HG02970 (cell line): ENCODE data around the gene FAS.

Source experiments
- ATAC-seq: cut with Tn5 transposase; IDR thresholded peaks from one replicate; pipeline ENCODE4 v1.9.1; 2021; ENCODE audit warnings: mild to moderate bottlenecking, moderate library complexity, moderate number of reproducible peaks; ENCODE audit not compliant: unreplicated experiment, low FRiP score

FAS gene

GRCh38 chr10:88990384-88991160 lies at the start of gene FAS:
FAS (plus strand) TSS chr10:88990798; CDS start chr10:88990877, 79 bp downstream.
- ATAC-seq = peak; percentile 63

GRCh38 chr10:88941026-88941425 lies 49.6 kb upstream of the FAS start:
- no peak for ATAC-seq

GRCh38 chr10:88943778-88944177 lies 46.8 kb upstream of the FAS start:
- no peak for ATAC-seq

- ATAC-seq = no peak
Observed at GRCh38 chr10:88944813-88945212, 45.8 kb upstream of the FAS start.

GRCh38 chr10:88946200-88946599 lies 44.4 kb upstream of the FAS start:
- ATAC-seq = no peak

GRCh38 chr10:88946965-88947590 lies 43.5 kb upstream of the FAS start:
- ATAC-seq = no peak

GRCh38 chr10:88949051-88949450 lies 41.5 kb upstream of the FAS start:
- no peak for ATAC-seq

GRCh38 chr10:88949912-88950837 lies 40.4 kb upstream of the FAS start:
- no peak for ATAC-seq

GRCh38 chr10:88952647-88953111 lies 37.9 kb upstream of the FAS start, which contains the start of gene ACTA2:
ACTA2 (minus strand) TSS chr10:88952773; CDS start chr10:88948930, 3,843 bp downstream.
- no peak for ATAC-seq

- no peak for ATAC-seq
Observed at GRCh38 chr10:88953662-88954061, 36.9 kb upstream of the FAS start.

GRCh38 chr10:88954458-88955083 lies 36.0 kb upstream of the FAS start:
- ATAC-seq = no peak

GRCh38 chr10:88957381-88957780 lies 33.2 kb upstream of the FAS start:
- ATAC-seq = no peak

GRCh38 chr10:88958721-88959120 lies 31.9 kb upstream of the FAS start:
- ATAC-seq = no peak

GRCh38 chr10:88960802-88961201 lies 29.8 kb upstream of the FAS start:
- no peak for ATAC-seq

GRCh38 chr10:88961266-88961665 lies 29.3 kb upstream of the FAS start:
- no peak for ATAC-seq

GRCh38 chr10:88962336-88962735 lies 28.3 kb upstream of the FAS start:
- ATAC-seq = no peak

- ATAC-seq = no peak
Observed at GRCh38 chr10:88963318-88963717, 27.3 kb upstream of the FAS start.

GRCh38 chr10:88964360-88964759 lies 26.2 kb upstream of the FAS start:
- ATAC-seq = no peak

- no peak for ATAC-seq
Observed at GRCh38 chr10:88964869-88965415, 25.7 kb upstream of the FAS start.

GRCh38 chr10:88966797-88967196 lies 23.8 kb upstream of the FAS start:
- ATAC-seq = no peak
